ENCODE measurements around the gene TIAM2.
A peak's percentile ranks its signal among the peaks of the same experiment; 100 is the strongest.
"Not testable (repeated sequence)": the region's sequence is repeated elsewhere in the genome, so short reads cannot be mapped to it uniquely, and the experiment has no call there.

The TIAM2 gene

GRCh38 chr6:155212616-155213380 is 217.7 kb downstream of the TIAM2 start:
- no peak for DNase-seq

- no peak for DNase-seq
Observed at GRCh38 chr6:155213611-155214372, 218.7 kb downstream of the TIAM2 start.

- DNase-seq = no peak
Observed at GRCh38 chr6:155215906-155216305, 220.8 kb downstream of the TIAM2 start.

- no peak for DNase-seq
Observed at GRCh38 chr6:155216312-155217046, 221.4 kb downstream of the TIAM2 start.

- not testable (repeated sequence) for DNase-seq
Observed at GRCh38 chr6:155218711-155219110, 223.6 kb downstream of the TIAM2 start.

GRCh38 chr6:155219299-155219698 is 224.2 kb downstream of the TIAM2 start:
- DNase-seq = no peak

GRCh38 chr6:155219858-155220301 is 224.8 kb downstream of the TIAM2 start:
- peak in 1 of 2 experiments; percentile 46 for DNase-seq

GRCh38 chr6:155221086-155221485 is 226.0 kb downstream of the TIAM2 start:
- DNase-seq = no peak

GRCh38 chr6:155222506-155222905 is 227.4 kb downstream of the TIAM2 start:
- DNase-seq = no peak

GRCh38 chr6:155223646-155224451 is 228.7 kb downstream of the TIAM2 start:
- DNase-seq = no peak

GRCh38 chr6:155224618-155225017 is 229.5 kb downstream of the TIAM2 start:
- no peak for DNase-seq

GRCh38 chr6:155227046-155227445 is 231.9 kb downstream of the TIAM2 start:
- DNase-seq = no peak

GRCh38 chr6:155228546-155229166 is 233.5 kb downstream of the TIAM2 start:
- DNase-seq = peak in 1 of 2 experiments; percentile 36

GRCh38 chr6:155230975-155231374 is 235.9 kb downstream of the TIAM2 start:
- DNase-seq = not testable (repeated sequence)

GRCh38 chr6:155232848-155233247 is 237.7 kb downstream of the TIAM2 start:
- DNase-seq = no peak

GRCh38 chr6:155234167-155234566 is 239.1 kb downstream of the TIAM2 start:
- DNase-seq = no peak

GRCh38 chr6:155234687-155235086 is 239.6 kb downstream of the TIAM2 start:
- no peak for DNase-seq

- peak in 1 of 2 experiments; percentile 41 for DNase-seq
Observed at GRCh38 chr6:155235087-155235486, 240.0 kb downstream of the TIAM2 start.

GRCh38 chr6:155237613-155238012 is 242.5 kb downstream of the TIAM2 start:
- DNase-seq = no peak

GRCh38 chr6:155240905-155241600 is 245.9 kb downstream of the TIAM2 start:
- no peak for DNase-seq

- no peak for DNase-seq
Observed at GRCh38 chr6:155241966-155242365, 246.9 kb downstream of the TIAM2 start.

Data from NCI-H446 (cell line).